ENCODE results near the gene ARMC10. TPM values are rescaled to one million over a fixed set of nuclear protein-coding genes. Genes with fewer than 3 reads are reported as not detected.
"Not testable (repeated sequence)": the region's sequence is repeated elsewhere in the genome, so short reads cannot be mapped to it uniquely, and the experiment has no call there.

Gene ARMC10
- total RNA-seq, 1 experiment from 2014 or later: 57.7 TPM

GRCh38 chr7:103124429-103124979, 49.6 kb downstream of the ARMC10 start:
- DNase-seq (ENCODE audit: low spot score): no peak

DNA sequence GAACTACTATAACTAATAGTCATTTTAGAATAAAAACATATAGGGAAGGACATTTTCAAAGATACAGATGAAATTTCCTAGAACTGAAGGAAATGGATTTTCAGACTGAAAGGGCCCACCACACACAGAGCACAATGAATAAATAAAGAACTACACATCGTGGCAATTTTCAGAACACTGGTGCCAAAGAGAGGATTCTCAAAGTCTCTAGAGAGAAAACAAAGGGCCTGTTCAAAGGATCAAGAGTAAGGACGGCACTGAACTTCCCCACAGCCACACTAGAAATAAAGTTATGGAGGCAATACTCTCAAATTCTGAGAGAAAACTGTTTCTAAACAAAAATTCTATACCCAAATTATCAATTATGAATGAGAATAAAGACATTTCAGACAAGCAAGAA, 52.1 kb downstream of the ARMC10 start:
- DNase-seq (ENCODE audit: low spot score): no peak

- DNase-seq (ENCODE audit: low spot score): no peak
Observed at GRCh38 chr7:103129702-103130549, 55.0 kb downstream of the ARMC10 start.

- no peak for DNase-seq (ENCODE audit: low spot score)
Observed at GRCh38 chr7:103130901-103131624, 56.1 kb downstream of the ARMC10 start.

DNA sequence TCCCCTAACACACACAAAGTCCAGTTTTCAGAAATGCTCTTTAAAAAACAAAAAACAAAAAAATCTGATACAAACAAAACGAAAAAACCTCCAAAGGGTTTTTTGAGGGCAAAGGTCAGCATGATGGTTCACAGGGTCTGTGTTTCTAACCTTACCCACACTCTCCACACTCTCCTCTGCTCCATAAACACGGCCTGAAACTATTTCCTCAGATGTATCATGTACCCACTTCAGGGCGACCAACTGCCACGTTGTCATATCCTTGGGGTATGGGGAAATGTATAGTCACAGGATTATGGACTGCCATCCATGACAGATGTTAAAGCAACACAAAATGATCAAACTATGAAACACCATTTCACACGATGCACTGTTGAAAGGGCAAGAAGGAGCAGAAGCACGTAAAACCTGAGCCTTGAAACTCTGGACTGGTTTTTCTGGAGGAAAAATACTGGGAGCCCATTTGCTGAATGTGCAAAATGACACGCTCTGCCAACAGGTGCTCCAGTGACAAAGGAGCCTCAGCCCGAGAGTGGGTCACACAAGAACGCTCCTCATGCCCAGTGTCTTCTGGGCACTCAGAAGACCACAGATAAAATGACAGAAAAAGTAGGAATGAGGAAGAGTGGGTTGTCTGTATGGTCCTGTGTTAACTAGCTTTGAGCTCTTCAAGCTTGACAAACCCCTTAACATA, 58.2 kb downstream of the ARMC10 start:
- DNase-seq (ENCODE audit: low spot score): no peak

DNA sequence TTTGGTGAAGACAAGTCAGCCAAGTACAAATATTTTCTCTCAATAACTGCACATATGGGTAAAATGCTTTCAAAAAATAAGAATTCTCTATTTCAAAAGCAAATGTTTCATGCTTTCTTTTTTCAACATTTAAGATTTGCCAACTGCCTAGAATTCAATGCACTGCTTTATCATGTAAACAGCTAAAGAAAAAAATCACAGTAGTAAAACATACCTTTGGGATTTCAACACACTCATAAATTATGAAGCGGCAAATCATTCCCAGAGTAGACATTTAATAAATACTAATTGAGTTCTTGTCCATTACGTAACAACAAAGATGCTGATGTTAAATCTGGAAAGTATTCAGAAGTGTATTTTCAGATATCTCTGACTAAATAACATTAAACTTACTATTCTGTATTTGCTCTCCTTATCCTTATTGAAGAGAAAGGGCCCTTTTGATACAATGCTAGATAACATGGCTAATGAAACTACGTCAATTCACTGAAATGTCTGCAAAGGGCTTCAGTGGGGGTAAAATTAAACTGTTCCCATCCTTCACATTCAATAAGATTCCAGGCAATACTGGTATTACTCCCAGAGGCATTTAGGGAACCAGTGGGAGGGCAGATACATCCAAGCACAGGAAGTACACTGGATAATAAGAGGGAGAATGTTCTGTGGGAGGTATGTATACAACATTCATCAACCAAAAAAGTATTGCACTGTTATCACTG, 60.1 kb downstream of the ARMC10 start:
- DNase-seq (ENCODE audit: low spot score): no peak

GRCh38 chr7:103140061-103140460, 65.1 kb downstream of the ARMC10 start:
- DNase-seq (ENCODE audit: low spot score): no peak

GRCh38 chr7:103140685-103141084, 65.7 kb downstream of the ARMC10 start:
- DNase-seq (ENCODE audit: low spot score): no peak

DNA sequence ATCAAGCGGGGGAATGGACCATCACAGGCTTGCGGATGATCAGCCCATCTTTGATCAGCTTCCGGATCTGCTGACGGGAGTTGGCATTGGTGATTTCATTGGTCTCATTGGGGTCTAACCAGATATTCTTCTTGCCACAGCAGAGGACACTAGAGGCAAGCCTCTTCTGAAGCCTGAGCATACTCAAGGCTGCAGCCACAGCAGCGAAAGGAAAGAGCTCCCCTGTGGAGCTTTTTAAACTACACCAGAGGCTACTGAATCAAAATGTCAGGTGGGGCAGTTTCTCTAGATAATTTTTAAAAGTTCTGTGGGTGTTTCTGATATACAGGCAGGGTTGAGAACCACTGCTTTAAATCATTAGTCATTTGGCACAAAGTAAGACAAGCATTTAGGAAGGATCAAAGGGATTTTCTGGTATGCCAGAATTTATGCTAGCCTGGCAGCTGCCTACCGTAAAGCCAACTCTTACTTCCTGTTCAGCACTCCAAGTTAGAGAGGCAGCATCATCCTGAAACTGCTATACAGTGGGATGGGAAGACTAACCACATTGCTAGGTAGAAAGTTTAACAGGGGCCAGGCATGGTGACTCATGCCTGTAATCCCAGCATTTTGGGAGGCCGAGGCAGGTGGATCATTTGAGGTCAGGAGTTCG, 66.9 kb downstream of the ARMC10 start:
- peak; percentile 57 for DNase-seq (ENCODE audit: low spot score)

DNA sequence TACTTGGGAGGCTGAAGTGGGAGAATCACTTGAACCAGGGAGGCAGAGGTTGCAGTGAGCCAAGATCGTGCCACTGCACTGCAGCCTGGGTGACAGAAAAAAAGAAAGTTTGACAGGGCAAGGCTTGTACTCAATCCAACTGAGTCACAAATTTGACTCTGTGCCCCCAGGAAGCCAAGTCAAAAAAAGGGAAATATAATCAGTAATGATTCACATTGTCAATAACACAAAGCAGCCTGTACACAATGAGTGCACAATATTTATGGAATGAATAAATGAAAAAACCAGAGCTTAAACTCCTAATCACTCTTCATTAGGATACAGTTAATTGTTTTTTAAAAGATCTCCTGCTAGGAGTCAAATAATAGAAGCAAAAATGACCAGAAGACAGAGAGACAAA, 67.6 kb downstream of the ARMC10 start:
- no peak for DNase-seq (ENCODE audit: low spot score)

DNA sequence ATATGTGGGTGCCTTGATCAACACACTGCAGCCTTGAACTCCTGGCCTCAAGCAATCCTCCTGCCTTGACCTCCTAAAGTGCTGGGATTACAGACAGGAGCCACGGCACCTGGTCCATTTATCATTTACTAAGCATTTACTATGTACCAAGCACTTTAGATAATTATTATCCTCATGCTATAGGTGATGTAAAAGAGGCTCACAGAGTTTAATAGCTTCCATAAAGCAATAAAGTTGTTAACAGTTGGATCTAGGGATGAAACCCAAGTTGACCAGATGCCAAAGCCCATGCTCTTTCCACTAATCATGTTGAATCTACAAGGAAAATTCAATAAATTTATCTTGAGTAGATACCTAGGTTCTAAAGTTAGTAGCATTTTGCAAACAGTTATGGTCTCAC, 68.9 kb downstream of the ARMC10 start:
- no peak for DNase-seq (ENCODE audit: low spot score)

DNA sequence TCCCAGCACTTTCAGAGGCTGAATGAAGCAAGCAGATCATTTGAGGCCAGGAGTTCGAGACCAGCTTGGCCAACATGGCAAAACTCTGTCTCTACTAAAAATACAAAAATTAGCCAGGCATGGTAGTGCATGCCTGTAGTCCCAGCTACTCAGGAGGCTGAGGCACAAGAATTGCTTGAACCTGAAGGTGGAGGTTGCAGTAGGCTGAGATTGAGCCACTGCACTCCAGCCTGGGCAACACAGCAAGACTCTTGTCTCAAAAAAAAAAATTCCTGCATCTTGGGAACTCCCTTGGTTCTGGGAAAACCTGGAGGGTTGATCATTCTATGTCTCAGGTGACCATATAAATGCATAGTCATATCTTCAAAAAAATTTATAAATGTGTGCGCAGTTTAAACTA, 69.8 kb downstream of the ARMC10 start:
- not testable (repeated sequence) for DNase-seq (ENCODE audit: low spot score)

GRCh38 chr7:103148131-103148993, 73.4 kb downstream of the ARMC10 start:
- DNase-seq (ENCODE audit: low spot score): no peak

Other genes with a start within 250 kb of the ARMC10 start
- gene LRRC17, start 162.1 kb upstream of the ARMC10 start, total RNA-seq (2014; rRNA removed; shearing (Covaris generic)): 20.2 and 20.8 TPM in 2 replicates
- 0.08 and 0.50 TPM in 2 replicates for gene FBXL13, start 344 bp upstream of the ARMC10 start, total RNA-seq (2014; rRNA removed; shearing (Covaris generic))
- gene NAPEPLD, start 74.0 kb downstream of the ARMC10 start, total RNA-seq (2014; rRNA removed; shearing (Covaris generic)): 3.6 and 5.0 TPM in 2 replicates
- 86.0 and 101 TPM in 2 replicates for gene PMPCB, start 222.3 kb downstream of the ARMC10 start, total RNA-seq (2014; rRNA removed; shearing (Covaris generic))